ENCODE results near the gene BOK.

Gene BOK

GRCh38 chr2:241539616-241540374 is 18.8 kb upstream of the BOK start:
- DNase-seq: no peak

DNA sequence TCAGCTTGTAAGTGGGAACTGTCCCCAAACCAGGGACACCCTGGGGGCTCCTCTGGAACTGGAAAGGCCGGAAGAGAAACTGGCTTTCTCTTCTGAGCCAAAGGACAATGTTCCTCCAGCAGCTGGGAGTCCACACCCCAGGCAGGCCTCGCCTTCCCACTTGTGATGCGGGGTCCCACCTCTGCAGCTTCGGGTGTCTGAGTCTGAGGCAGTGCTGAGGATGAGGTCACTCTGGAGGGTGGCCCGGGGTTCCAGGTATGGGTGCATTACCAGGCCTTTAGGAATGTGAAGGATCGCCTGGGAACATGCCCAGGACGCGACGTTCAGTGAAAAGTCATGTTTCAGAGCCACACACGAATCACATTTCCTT is 18.2 kb upstream of the BOK start:
- peak; percentile 14 for DNase-seq

- no peak for DNase-seq
Observed at GRCh38 chr2:241540771-241541561, 17.6 kb upstream of the BOK start.

- DNase-seq: no peak
Observed at GRCh38 chr2:241541564-241542277, 16.8 kb upstream of the BOK start.

GRCh38 chr2:241542278-241542605 is 16.3 kb upstream of the BOK start:
- no peak for DNase-seq

DNA sequence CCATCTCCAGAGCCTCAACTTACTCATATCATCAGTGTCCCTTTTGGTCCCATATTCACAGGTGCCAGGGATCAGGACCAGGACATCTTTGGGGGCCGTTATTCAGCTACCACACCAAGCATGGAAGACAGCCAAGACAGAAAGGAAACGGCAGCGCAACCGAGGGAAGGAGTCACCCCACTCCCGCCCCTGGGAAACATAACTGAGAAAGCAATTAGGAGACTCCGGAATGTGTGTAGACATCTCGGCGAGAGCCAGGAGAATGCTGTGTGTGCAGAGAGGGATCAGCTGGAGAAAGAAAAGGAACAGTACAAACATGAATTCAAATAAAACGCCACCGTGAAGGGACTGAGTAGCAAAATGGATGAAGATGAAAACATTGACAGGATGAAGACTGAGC is 13.4 kb upstream of the BOK start:
- DNase-seq: peak; percentile 61

DNA sequence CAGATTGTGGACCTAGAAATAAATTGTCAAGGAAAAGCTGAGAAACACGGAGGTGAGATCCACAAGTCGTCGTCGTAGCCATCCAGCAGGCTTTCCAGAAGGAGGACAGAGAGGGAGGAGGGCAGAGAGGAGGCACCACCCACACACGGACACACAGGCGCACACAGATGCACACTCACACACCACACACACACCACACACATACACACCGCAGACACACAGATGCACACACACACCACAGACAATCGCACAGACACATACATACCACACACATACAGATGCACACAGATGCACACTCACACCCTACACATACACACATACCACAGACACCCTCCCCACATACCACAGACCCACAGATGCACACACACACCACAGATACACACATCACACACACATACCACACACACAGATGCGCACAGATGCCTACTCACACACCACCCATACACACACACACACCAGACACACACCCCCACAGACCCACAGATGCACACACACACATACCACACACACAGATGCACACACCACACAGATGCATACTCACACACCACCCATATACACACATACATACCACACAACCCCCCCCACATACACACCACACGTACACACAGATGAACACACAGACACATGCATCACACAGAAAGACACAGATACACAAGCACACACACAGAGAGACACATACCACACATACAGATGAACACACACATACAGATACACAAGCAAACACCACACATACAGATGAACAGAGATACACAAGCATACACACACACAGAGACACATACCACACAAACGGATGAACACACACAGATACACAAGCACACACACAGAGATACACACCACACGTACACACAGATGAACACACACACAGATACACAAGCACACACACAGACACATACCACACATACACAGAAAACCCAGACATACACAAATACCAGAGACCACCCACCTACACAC is 12.7 kb upstream of the BOK start:
- DNase-seq: no peak

DNA sequence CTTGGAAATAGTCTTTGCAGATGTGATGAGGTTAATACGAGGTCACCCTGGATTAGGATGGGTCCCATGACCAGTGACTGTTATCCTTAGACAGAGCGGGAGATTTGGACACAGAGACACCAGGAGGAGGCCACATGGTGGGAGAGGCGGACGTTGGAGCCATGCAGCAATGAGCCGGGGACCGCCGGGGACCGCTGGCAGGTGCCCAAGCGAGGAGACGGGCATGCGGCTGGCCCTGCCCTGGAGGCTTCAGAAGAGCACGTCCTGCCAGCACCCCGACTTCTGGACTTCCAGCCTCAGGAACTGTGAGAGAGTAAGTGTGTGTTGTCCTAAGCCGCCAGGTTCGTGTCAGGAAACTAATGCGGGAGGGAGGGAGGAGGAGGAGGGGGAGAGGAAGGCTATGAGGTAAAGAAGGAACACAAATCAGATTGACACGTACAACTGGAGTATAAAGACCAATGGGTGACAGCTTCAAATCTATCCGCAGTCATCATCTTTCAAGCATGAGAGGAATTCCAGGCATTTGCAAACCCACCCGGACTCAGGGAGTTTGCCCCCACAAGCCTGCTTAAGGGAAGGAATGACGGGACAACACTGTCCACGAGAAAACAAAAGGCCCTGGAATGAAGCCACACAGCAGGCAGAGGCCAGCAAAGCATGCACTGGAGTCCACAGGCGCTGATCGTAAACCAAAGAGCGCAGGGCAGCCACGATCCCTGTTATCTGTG is 11.6 kb upstream of the BOK start:
- DNase-seq: peak; percentile 95

GRCh38 chr2:241547781-241548450 is 10.6 kb upstream of the BOK start:
- DNase-seq: no peak

DNA sequence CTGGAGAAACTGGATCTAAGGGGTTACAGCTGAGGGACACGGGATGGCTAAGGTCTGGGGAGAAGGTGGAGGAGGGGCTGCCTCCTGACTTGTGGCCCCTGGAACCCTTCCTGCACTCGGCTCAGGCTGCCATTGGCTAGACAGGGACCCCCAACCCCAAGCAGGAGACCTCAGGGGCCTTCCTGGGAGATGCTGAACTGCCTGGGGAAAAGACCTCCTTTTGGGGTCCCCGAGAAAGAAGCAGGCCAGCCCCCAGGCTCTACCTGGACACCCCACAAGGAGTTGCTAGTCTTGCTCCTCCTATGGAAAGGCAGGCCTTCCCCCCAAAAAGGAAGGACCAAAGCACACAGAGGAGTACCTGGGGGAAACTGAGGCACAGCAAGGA is 10.1 kb upstream of the BOK start:
- DNase-seq: no peak

DNA sequence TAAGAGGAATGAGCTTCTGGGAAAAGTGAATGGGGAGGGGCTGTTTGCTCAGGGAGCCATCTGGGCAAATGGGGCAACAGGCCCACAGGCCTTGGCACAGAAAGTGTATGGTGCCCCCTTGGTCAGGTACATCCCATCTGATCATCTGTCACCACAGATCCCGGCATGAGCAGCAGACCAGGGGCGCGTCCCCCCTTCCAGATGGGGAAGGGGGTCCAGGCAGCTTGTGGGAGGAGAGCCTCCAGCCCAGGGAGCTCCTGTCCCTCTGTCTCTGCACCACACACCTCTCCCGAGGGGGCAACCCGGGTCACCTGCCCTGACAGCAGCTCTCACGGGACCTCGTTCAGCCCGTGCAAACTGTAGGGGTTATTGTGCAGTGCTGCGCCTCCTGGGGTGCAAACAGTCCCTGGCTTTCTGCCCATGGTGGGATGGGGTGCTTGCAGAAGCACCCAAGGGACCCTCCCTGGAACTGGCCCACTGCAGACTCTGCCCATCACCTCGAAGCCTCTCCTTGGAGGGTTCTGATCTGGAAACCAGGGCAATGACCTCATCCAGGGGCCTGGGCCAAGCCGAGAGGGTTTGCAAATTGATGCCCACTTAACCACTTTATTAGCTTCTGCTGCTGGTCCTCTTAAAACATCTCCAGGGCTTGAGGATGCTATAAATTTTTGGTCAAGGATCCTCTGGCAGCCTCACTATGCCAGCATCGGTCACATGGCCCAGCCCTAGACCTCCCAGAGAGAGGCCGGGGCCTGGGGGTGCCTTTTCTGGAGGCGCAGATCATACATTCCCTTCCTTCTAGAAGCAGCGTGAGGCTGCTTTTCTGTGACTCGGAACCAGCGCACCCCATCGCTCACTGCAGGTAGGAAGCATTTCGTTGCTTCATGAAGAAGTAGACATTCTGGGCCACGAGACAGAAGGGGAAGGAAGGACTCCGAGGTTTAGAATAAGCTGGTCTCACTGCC is 7.6 kb upstream of the BOK start:
- DNase-seq: no peak

GRCh38 chr2:241551599-241551997 is 6.9 kb upstream of the BOK start:
- DNase-seq: no peak

DNA sequence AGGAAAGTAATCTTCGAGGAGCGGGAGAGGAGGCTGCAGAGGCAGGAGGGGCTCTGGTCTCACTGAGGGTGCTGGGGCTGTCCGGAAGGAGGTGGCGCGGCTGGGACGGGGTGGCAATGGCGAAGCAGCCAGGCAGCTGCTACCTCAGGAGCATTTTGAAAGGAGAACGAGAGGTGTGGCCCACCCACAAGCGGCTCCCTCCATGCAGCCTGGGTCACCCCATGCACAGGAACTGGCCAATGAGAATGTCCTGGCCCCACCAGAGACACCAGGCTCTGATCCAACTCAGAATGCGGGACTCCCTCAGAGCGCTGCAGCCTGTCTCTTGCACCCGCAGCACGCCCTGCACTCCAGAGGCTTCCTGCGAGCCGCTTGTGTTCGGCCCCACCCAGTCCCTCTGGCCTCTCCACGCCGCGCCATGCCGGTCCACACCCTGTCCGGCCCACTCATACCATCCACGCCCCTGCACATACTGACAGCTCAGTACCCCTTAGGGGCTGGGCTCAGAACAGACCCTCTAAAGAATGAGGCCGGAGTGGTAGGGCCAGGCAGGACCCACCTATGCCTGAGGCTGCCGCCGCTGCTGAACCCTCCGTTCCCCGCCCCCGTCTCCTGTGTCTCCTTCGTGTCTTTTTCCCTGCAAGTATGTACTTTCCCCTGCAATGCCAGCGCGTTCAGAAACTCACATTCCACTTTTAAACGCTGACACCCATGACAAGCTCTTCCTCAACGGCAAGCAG is 6.4 kb upstream of the BOK start:
- no peak for DNase-seq

DNA sequence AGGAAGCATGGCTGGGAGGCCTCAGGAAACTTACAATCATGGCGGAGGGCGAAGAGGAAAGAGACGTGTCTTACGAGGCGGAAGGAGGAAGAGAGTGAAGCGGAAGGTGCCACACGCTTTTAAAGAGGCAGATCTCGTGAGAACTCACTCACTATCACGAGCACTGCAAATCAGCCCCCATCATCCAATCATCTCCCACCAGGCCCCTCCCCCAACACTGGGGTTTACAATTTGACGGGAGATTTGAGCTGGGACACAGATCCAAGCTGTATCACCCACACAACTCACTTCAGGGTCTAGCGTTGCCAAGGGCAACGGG is 5.1 kb upstream of the BOK start:
- no peak for DNase-seq

DNA sequence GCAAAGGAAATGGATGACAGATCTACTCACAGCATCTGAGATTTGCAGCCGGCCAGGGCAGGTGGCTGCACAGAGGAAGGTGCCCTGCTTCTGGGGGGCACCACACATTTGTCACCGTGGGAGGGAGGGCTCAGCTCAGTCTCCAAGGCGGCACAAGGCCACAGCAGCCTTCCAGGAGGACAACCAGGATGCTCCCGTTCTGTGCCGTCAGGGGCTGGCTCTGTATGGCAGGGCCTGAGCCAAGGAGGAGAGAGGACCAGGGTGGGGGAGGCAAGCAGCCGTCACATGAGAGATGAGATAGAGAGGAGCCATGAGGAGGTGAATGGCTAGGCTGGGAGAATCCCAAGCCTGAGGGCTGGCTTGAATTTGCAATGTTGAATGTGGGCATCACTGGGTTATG is 4.6 kb upstream of the BOK start:
- DNase-seq: no peak

DNA sequence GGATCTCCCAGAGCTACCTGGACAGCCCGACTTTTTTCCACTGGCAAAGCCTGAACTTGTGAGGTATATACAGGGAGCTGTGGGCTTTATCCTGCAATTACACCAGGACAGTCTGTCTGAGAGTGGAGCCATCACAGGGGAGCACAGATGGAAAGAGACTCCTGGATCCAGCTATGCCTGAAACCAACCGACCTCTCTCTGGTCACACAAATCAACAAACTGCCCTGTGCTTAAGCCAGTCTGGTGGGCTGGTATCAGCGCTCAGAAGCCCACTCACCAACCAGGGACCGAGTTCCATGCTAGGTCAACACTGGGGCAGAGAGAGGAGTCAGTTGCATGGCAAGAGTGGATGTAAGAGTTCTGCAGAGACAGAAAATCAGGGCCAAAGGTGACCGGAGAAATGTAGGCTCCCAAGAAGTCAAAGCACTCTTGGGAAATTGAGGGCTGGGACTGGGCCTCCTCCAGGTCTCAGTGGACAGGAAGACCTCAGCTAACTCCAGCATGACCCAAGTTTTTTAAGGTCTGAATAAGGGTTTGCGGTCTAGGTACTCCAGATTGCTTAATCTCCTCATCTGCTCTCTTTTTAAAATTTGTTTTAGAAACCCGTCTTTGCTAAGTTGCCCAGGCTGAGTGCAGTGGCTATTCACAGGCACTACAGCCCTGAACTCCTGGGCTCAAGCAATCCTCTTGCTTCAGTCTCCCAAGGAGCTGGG is 3.8 kb upstream of the BOK start:
- DNase-seq: no peak

DNA sequence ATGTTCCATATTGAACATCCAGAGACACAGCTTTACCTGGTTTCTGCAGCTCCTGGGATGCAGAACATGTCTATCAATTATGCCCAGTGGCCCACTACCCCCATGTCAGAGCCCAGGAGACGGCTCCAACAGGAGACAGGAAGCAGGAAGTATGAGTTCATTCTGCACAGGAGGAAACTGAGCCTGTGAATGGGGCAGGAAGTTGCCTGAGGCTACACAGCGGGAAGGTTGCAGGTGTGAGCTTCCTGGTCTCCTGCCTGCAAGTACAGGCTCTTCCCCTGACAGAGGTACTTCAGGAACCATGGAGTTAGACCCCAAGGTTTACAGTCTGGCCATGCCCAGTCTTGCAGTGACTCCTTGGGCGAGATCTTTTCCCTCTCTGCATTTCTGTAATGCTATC is 2.8 kb upstream of the BOK start:
- DNase-seq: no peak

DNA sequence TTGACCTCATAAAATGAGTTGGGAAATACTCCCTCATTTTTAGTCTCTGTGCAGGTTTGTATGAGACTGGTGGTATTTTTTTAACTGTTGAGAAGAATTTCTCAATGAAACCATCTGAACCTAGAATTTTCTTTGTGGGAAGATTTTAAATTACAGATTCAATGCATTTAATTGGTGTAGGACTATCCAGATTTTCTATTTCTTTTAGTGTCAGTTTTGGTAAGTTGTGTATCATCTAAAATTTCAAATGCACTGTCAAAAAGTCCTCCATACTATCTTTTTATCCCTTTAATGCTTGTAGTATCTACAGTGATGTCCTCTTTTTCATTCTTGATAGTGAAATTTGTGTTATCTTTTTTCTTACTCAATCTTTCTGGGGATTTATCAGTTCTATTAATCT is 1.8 kb upstream of the BOK start:
- DNase-seq: no peak

Data from kidney glomerular epithelial cell (primary cell).